GM19452 (cell line): ENCODE measurements around the gene GLIS2.

Source experiments
- ATAC-seq: cut with Tn5 transposase; IDR thresholded peaks from one replicate; pipeline ENCODE4 v1.9.1; 2021; ENCODE audit not compliant: unreplicated experiment

Gene GLIS2

DNA sequence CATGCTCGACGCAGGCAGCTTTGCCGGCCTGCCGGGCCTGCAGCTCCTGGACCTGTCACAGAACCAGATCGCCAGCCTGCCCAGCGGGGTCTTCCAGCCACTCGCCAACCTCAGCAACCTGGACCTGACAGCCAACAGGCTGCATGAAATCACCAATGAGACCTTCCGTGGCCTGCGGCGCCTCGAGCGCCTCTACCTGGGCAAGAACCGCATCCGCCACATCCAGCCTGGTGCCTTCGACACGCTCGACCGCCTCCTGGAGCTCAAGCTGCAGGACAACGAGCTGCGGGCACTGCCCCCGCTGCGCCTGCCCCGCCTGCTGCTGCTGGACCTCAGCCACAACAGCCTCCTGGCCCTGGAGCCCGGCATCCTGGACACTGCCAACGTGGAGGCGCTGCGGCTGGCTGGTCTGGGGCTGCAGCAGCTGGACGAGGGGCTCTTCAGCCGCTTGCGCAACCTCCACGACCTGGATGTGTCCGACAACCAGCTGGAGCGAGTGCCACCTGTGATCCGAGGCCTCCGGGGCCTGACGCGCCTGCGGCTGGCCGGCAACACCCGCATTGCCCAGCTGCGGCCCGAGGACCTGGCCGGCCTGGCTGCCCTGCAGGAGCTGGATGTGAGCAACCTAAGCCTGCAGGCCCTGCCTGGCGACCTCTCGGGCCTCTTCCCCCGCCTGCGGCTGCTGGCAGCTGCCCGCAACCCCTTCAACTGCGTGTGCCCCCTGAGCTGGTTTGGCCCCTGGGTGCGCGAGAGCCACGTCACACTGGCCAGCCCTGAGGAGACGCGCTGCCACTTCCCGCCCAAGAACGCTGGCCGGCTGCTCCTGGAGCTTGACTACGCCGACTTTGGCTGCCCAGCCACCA lies 65.4 kb downstream of the GLIS2 start:
- no peak for ATAC-seq

DNA sequence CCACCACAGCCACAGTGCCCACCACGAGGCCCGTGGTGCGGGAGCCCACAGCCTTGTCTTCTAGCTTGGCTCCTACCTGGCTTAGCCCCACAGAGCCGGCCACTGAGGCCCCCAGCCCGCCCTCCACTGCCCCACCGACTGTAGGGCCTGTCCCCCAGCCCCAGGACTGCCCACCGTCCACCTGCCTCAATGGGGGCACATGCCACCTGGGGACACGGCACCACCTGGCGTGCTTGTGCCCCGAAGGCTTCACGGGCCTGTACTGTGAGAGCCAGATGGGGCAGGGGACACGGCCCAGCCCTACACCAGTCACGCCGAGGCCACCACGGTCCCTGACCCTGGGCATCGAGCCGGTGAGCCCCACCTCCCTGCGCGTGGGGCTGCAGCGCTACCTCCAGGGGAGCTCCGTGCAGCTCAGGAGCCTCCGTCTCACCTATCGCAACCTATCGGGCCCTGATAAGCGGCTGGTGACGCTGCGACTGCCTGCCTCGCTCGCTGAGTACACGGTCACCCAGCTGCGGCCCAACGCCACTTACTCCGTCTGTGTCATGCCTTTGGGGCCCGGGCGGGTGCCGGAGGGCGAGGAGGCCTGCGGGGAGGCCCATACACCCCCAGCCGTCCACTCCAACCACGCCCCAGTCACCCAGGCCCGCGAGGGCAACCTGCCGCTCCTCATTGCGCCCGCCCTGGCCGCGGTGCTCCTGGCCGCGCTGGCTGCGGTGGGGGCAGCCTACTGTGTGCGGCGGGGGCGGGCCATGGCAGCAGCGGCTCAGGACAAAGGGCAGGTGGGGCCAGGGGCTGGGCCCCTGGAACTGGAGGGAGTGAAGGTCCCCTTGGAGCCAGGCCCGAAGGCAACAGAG lies 66.3 kb downstream of the GLIS2 start:
- no peak for ATAC-seq

DNA sequence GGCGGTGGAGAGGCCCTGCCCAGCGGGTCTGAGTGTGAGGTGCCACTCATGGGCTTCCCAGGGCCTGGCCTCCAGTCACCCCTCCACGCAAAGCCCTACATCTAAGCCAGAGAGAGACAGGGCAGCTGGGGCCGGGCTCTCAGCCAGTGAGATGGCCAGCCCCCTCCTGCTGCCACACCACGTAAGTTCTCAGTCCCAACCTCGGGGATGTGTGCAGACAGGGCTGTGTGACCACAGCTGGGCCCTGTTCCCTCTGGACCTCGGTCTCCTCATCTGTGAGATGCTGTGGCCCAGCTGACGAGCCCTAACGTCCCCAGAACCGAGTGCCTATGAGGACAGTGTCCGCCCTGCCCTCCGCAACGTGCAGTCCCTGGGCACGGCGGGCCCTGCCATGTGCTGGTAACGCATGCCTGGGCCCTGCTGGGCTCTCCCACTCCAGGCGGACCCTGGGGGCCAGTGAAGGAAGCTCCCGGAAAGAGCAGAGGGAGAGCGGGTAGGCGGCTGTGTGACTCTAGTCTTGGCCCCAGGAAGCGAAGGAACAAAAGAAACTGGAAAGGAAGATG lies 67.0 kb downstream of the GLIS2 start:
- no peak for ATAC-seq

DNA sequence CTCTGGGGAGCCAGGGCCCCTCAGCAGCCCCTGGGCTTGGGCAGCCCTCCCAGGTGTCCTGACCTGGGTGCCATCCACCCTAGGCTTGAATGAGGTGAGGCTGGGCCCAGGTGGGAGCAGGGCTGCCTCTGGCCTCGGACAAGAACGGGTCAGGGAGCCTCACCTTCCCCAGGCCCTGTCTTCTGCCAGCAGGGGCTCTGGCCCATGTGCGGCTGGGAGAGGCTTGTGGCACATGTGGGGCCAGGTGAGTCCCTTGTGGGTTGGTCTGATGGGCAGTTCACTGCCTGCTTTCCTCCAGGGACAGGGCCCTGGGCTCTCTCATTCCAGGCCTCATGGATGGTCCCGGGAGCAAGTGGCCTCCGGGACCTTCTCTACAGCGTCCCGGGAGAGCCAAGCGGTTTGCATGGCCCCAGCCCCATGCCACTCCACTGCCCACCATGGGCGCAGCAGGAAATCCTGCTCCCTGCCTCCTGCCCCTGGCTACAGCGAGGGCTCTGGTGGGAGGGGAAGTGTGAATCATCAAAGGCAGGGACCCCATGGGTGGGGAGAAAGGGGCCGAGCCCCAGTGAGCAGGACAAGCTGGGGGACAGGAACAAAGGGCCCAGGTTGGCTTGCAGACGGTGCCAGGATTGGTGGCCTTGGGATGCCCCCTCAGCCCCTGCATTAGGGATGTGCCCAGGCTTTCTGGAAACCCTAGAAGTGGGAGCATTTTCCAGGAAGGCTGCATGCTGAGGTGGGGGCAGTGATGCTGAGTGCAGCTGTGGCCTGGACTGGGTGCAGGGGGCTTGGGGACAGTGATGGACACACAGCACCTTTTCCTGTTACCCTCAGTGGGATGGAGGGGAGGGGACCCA lies 68.0 kb downstream of the GLIS2 start:
- no peak for ATAC-seq

DNA sequence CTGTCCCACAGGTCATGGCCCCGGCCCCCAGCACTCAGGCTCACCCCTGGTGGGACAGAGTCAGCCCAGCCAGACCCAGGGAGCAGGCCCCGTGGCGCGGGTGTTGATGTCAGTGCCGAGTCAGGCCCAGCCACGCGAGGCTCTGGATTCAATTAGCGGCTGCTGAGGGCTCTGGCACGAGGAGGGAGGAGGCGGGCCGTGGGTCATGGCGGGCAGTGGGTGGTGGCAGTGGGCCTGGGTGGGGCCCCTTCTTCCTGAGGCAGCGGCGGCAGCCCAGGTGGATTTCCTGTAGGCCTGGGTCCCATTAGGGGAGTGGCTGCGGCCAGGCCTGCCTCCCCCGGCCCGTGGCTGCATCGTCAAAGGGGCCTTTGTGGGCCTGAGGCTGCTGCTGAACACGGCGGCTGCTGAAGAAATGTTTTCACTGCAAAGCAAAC lies 68.7 kb downstream of the GLIS2 start:
- no peak for ATAC-seq

DNA sequence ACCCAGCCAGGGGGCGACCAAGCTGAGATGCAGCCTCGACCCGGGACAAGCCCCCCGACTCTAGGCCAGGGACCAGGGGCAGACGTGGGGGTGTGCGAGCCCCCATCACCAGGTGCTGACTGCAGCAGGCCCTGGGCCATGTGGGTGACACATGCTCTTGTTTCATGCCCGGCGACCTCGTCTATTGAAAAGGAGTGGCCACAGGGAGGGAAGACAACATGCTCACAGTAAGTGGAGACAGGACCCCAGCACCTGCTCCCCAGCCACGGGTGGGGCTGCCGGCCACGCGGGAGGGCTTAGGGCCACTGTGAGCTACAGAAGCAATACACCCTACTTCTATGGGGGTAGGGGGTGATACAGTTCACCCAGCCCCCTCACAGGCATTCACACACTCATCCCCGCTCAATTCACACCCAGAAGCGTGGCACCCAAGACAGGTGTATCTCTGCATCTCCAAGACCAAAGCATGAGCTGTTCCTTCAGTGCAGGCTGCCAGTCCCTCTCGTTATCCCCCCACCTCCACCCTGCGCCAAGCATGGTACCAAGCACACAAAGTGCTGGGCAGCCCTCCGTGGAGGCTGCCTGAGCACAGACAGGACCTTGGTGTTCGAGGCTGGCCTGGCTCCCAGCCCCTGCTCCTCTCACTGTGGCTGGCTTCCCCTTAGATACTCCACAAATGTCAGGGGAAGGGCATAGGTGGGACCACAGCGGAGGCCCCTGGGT lies 69.4 kb downstream of the GLIS2 start:
- ATAC-seq: no peak

DNA sequence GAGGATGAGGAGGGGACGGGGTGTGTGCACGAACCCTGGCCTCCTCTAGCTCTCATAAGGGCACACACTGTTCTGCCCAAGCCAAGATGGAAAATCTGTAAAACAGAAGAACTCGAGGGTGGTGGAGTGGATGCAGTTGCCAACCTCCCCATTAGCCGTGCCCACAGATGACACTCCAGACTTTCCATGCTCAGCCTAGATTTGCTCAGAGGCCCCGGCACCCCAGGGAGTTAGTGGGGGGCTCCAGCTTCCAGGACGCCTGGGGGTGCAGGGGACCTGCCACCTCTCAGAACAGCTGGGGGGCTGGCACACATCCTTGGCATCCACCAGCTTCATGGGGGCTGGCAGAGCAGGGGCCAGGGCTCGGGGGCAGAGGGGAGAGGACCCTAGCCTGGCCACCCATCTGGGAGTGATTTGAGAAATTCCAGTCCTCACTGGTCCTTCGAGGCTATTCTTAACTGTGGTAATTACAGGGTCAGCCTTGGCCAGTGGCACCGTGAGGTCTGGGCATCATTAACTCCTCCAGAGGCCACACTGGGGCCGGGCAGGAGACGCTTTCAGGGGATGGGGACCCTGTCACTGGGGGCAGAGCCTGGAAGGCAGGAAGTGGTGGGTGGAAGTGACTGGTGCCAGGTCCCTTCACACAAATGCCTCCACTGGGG lies 70.1 kb downstream of the GLIS2 start:
- no peak for ATAC-seq

DNA sequence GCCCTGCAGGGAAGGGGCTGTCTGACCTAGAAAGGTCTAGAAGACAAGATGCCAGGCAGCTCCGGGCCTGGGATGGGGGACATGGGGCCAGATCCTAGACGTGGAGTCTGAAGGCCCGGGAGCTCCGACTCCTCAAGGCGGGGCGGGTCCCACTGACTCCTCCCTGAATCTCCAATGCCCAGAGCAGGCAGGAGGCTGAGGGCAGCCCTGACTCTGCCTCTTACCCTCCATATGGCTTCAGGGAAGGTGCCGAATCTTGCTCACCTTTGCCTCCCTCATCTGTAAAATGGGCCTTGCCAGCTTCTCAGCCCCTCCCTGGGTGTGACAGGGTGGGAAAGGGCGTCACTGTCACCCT lies 70.6 kb downstream of the GLIS2 start:
- ATAC-seq: no peak

DNA sequence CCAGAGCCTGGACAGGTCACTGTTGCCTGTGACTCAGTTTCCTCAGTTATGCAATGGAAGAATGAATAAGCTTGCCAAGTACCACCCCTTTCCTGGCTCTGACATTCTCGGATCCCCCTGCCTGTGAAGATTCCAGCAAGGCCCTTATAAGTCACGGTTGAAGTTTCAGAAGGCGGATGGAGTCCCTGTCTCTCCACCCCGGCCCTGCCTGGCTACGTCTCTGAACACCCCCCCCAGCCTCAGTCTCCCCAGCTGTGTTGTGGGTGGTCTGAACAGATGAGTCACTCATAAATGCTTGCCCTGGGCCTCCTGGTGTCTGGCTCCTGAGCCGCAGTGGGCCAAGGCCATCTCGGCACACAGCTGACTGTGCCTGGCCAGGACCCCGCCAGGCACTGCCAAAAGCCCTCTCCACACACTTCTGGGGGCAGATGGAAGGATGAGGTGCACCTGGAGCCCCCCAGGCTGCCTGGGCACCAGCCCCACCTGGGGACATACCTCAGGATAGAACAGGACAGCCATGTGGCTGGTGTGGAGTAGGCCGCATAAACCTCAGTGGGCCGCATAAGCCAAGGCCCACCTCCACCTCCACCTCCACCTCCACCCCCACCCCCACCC lies 71.2 kb downstream of the GLIS2 start:
- no peak for ATAC-seq

DNA sequence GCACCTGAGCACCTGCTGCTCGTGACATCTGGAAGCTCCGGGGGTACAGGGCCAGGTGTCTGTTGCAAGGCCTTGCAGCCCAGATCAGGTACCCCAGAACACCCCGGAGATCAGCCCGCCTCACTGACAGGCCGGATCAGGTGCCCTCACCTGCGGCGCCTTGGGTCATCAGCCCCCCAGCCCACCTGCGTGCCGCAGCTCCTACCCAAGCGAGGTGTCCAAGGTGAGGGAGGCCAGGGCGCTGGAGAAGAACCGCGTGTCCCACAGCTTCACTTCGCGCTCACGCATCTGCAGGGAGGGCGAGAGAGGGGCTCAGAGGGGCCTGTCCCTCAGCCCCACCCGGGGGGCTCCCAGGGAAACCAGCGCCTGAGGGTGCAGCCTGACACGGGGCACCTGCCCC lies 71.9 kb downstream of the GLIS2 start:
- ATAC-seq: no peak

DNA sequence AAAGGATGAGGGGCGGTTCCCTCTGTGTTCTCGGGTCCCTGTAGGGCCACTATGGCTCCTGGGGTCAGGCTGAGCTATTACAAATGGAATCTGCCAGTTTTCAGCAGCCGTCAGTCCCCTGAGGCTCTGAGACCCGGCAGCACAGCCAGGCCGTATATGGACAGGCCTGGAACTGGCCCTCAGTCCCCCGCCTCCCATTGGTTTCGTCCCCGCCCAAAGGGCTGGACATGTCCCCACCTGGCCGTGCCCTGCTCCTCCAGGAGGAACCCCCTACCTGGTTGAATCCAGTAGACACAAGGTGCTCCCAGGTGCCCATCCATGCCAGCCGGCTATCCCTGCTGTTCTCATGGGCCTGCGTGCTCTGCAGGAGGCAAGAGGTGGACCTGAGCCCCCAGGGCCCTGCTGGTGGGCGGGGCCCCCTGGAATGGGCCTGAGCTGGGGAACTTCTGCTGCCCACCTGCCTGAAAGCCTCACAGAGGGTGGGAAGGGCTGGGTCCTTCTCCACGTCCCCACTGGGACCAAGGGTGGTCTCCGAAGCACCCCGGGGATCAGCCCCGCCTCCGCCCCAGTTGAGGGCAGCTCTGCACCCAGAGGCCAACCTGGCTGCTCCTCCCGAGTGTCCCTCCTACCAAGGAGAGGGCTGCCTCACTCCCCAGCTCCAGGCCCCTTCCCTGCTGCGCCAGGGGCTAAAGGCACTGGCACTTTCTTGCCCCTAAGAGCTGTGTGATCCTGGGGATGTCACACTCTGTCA lies 72.6 kb downstream of the GLIS2 start:
- ATAC-seq: no peak
